ENCODE results near the gene METTL8.

DNA sequence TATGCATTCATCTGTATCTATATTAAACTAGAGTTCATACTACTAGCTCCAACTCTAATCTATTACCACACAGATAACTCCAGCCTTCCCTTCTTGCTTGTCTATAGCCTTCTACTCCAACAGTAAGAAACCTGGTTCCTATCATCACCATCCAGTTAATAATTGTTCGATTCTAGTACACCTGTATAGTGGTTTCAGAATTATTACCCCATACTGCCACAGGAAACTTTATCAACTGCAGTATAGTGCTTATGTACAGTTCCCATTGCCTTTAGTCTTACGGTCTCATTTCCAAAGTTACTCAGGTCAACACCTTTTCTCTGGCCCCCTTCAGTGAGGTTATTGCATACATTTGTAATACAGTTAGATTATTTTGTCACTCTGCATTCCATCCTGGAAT, 14.5 kb downstream of the METTL8 start:
- no peak for TF ChIP-seq RNF2 (IDR thresholded peaks at IDR 0.05; ENCODE audit: borderline replicate concordance, low read depth)
- no peak for TF ChIP-seq JUNB (IDR thresholded peaks at IDR 0.05)
- TF ChIP-seq CTCF (IDR thresholded peaks at IDR 0.05): no peak
- TF ChIP-seq CHD2 (IDR thresholded peaks at IDR 0.05; ENCODE audit: low read length, partially characterized antibody): no peak
- TF ChIP-seq EP300 (IDR thresholded peaks at IDR 0.05): no peak

All from A549 (cell line).